ENCODE data around the gene GRID2. TPM values are rescaled to one million over a fixed set of nuclear protein-coding genes. Genes with fewer than 3 reads are reported as not detected.
A peak's percentile ranks its signal among the peaks of the same experiment; 100 is the strongest.
"Not testable (repeated sequence)": the region's sequence is repeated elsewhere in the genome, so short reads cannot be mapped to it uniquely, and the experiment has no call there.

Gene GRID2
- polyA plus RNA-seq, 1 donor (not counting 4 experiments of a cell fraction or from before 2014, with no cell fraction given), result not detected

GRCh38 chr4:93299118-93299517 is 995.4 kb downstream of the GRID2 start:
- no peak overlapping the region for H3K27ac ChIP-seq (ENCODE audit: control insufficient read depth, insufficient read depth, low read length)
- H3K36me3 ChIP-seq (ENCODE audit: control insufficient read depth in 2 of 2, extremely low read depth in 1 of 2, insufficient read depth in 2 of 2, low read length in 2 of 2), result no peaks in the 10 kb centered on the region
- no peak overlapping the region for H3K9ac ChIP-seq (ENCODE audit: control insufficient read depth, extremely low read depth, insufficient read depth, low read length)
- H3K4me2 ChIP-seq (ENCODE audit: control insufficient read depth, extremely low read depth, insufficient read depth, low read depth, low read length), result no peak overlapping the region
- H3K27me3 ChIP-seq (ENCODE audit: control insufficient read depth, extremely low read depth, insufficient read depth, low read length), result no peaks in the 10 kb centered on the region
- no peaks in the 10 kb centered on the region for H4K20me1 ChIP-seq (ENCODE audit: control insufficient read depth, extremely low read depth, insufficient read depth, low read length)
- TF ChIP-seq EZH2 (IDR thresholded peaks at IDR 0.05; ENCODE audit: low read length) (no peak), CTCF (optimal IDR thresholded peaks at IDR 0.05 in 1 of 3, IDR thresholded peaks at IDR 0.05 in 1 of 3, conservative IDR thresholded peaks at IDR 0.05 in 1 of 3; ENCODE audit: extremely low read depth in 1 of 3, insufficient read depth in 2 of 3, low read length in 3 of 3) (no peak)
- H3K4me3 ChIP-seq (ENCODE audit: control insufficient read depth in 2 of 3, extremely low read depth in 1 of 3, insufficient read depth in 2 of 3, low read depth in 1 of 3, low read length in 3 of 3), result no peak overlapping the region
- H3K9me1 ChIP-seq (ENCODE audit: control insufficient read depth, extremely low read depth, insufficient read depth, low read length), result no peaks in the 10 kb centered on the region
- H3K9me3 ChIP-seq (ENCODE audit: control insufficient read depth, low read depth, low read length), result no peaks in the 10 kb centered on the region
- DNase-seq (ENCODE audit: low read depth, low spot score) (no peak), FAIRE-seq (no peak)
- H2AFZ ChIP-seq (ENCODE audit: control insufficient read depth, low read length), result no peak overlapping the region
- H3K4me1 ChIP-seq (ENCODE audit: control insufficient read depth, extremely low read depth, insufficient read depth, low read length), result peaks cover 7% of the 10 kb centered on the region
- dilution Hi-C loops (cut with MboI; ENCODE audit: extremely low pct_ligation_motif_present, low sequenced_read_pairs), result no loop called here
- H3K79me2 ChIP-seq (ENCODE audit: control insufficient read depth, insufficient read depth, low read length), result no peaks in the 10 kb centered on the region

GRCh38 chr4:93300780-93301555 is 997.2 kb downstream of the GRID2 start:
- H4K20me1 ChIP-seq (ENCODE audit: control insufficient read depth, extremely low read depth, insufficient read depth, low read length); H3K27ac ChIP-seq (ENCODE audit: control insufficient read depth, insufficient read depth, low read length); H3K9me3 ChIP-seq (ENCODE audit: control insufficient read depth, low read depth, low read length); dilution Hi-C loops (cut with MboI; ENCODE audit: extremely low pct_ligation_motif_present, low sequenced_read_pairs); H3K4me1 ChIP-seq (ENCODE audit: control insufficient read depth, extremely low read depth, insufficient read depth, low read length); H3K4me3 ChIP-seq (ENCODE audit: control insufficient read depth in 2 of 3, extremely low read depth in 1 of 3, insufficient read depth in 2 of 3, low read depth in 1 of 3, low read length in 3 of 3); H3K9me1 ChIP-seq (ENCODE audit: control insufficient read depth, extremely low read depth, insufficient read depth, low read length); H3K36me3 ChIP-seq (ENCODE audit: control insufficient read depth in 2 of 2, extremely low read depth in 1 of 2, insufficient read depth in 2 of 2, low read length in 2 of 2); DNase-seq (ENCODE audit: low read depth, low spot score); H3K27me3 ChIP-seq (ENCODE audit: control insufficient read depth, extremely low read depth, insufficient read depth, low read length); H3K79me2 ChIP-seq (ENCODE audit: control insufficient read depth, insufficient read depth, low read length); FAIRE-seq; H3K9ac ChIP-seq (ENCODE audit: control insufficient read depth, extremely low read depth, insufficient read depth, low read length): not testable (repeated sequence)
- Histone ChIP-seq H3K4me2 (ENCODE audit: control insufficient read depth, extremely low read depth, insufficient read depth, low read depth, low read length) (peak overlapping the region; percentile 43), H2AFZ (ENCODE audit: control insufficient read depth, low read length) (peak overlapping the region; percentile 58)

- Histone ChIP-seq H3K27me3 (ENCODE audit: control insufficient read depth, extremely low read depth, insufficient read depth, low read length) (no peaks in the 10 kb centered on the region), H4K20me1 (ENCODE audit: control insufficient read depth, extremely low read depth, insufficient read depth, low read length) (no peaks in the 10 kb centered on the region), H2AFZ (ENCODE audit: control insufficient read depth, low read length) (no peak overlapping the region), H3K27ac (ENCODE audit: control insufficient read depth, insufficient read depth, low read length) (no peak overlapping the region), H3K4me1 (ENCODE audit: control insufficient read depth, extremely low read depth, insufficient read depth, low read length) (peaks cover 7% of the 10 kb centered on the region), H3K36me3 (ENCODE audit: control insufficient read depth in 2 of 2, extremely low read depth in 1 of 2, insufficient read depth in 2 of 2, low read length in 2 of 2) (no peaks in the 10 kb centered on the region), H3K9me1 (ENCODE audit: control insufficient read depth, extremely low read depth, insufficient read depth, low read length) (no peaks in the 10 kb centered on the region), H3K4me2 (ENCODE audit: control insufficient read depth, extremely low read depth, insufficient read depth, low read depth, low read length) (no peak overlapping the region), H3K9ac (ENCODE audit: control insufficient read depth, extremely low read depth, insufficient read depth, low read length) (no peak overlapping the region), H3K4me3 (ENCODE audit: control insufficient read depth in 2 of 3, extremely low read depth in 1 of 3, insufficient read depth in 2 of 3, low read depth in 1 of 3, low read length in 3 of 3) (no peak overlapping the region), H3K79me2 (ENCODE audit: control insufficient read depth, insufficient read depth, low read length) (no peaks in the 10 kb centered on the region), H3K9me3 (ENCODE audit: control insufficient read depth, low read depth, low read length) (no peaks in the 10 kb centered on the region)
- dilution Hi-C loops (cut with MboI; ENCODE audit: extremely low pct_ligation_motif_present, low sequenced_read_pairs), result no loop called here
- no peak for FAIRE-seq
- no peak for DNase-seq (ENCODE audit: low read depth, low spot score)
- TF ChIP-seq CTCF (optimal IDR thresholded peaks at IDR 0.05 in 1 of 3, IDR thresholded peaks at IDR 0.05 in 1 of 3, conservative IDR thresholded peaks at IDR 0.05 in 1 of 3; ENCODE audit: extremely low read depth in 1 of 3, insufficient read depth in 2 of 3, low read length in 3 of 3), result no peak
- no peak for TF ChIP-seq EZH2 (IDR thresholded peaks at IDR 0.05; ENCODE audit: low read length)
These were observed 998.5 kb downstream of the GRID2 start for GRCh38 chr4:93302310-93302709.
